K562 (cell line): Measurements from ENCODE around the gene COPS9. TPM values are rescaled to one million over a fixed set of nuclear protein-coding genes. Genes with fewer than 3 reads are reported as not detected.

Experiments
- DEAF1 ChIP-seq: fragments of 450-650 bp; formaldehyde crosslinking; IDR thresholded peaks from 2 replicates; pipeline ENCODE4 v1.4.0; 2020; ENCODE audit warnings: mild to moderate bottlenecking, moderate library complexity
- ELF1 ChIP-seq: fragments of 200-800 bp; sonication (Bioruptor generic); IDR thresholded peaks from 2 replicates; pipeline ENCODE4 v1.6.1; 2016; ENCODE audit warnings: missing genetic modification characterization, missing compliant biosample characterization
- ETS2 ChIP-seq: IDR thresholded peaks from 2 replicates; pipeline ENCODE4 v1.6.1; 2016; ENCODE audit warnings: borderline replicate concordance, missing genetic modification characterization, mild to moderate bottlenecking, moderate library complexity, missing compliant biosample characterization; ENCODE audit not compliant: poor library complexity, severe bottlenecking
- NR2C2 ChIP-seq, 2 experiments: fragments of 200-800 bp in 1 of 2; sonication (Bioruptor generic) in 1 of 2; sonication (generic) in 1 of 2; formaldehyde crosslinking in 1 of 2; IDR thresholded peaks; 2 replicates each; pipeline versions ENCODE4 v1.6.1 to v1.8.0; 2016 to 2022; ENCODE audit warnings: mild to moderate bottlenecking in 1 of 2, missing compliant biosample characterization in 1 of 2, missing genetic modification characterization in 1 of 2, missing genetic modification reagents in 1 of 2
- RAD21 ChIP-seq, 2 experiments: fragments of 250-450 bp in 1 of 2; fragments of 450-650 bp in 1 of 2; sonication (Bioruptor Pico) in 1 of 2; formaldehyde crosslinking in 1 of 2; IDR thresholded peaks in 1 of 2; conservative IDR thresholded peaks in 1 of 2; 2 replicates each; pipeline versions ENCODE4 v1.4.0 to v1.8.0; 2020 to 2022; ENCODE audit warnings: mild to moderate bottlenecking in 2 of 2, moderate library complexity in 1 of 2
- RBM39 ChIP-seq: fragments of 200-400 bp; formaldehyde crosslinking; optimal IDR thresholded peaks from 2 replicates; pipeline ENCODE3; 2018; ENCODE audit warnings: low read depth, low read length
- SAFB2 ChIP-seq: fragments of 200-400 bp; formaldehyde crosslinking; IDR thresholded peaks from 2 replicates; pipeline ENCODE4 v1.6.1; 2018; ENCODE audit warnings: borderline replicate concordance, low read length, low read depth, moderate library complexity; ENCODE audit not compliant: severe bottlenecking
- SMARCA4 ChIP-seq: fragments of 450-650 bp; IDR thresholded peaks from 2 replicates; pipeline ENCODE4 v1.6.1; 2016
- SMC3 ChIP-seq: conservative IDR thresholded peaks from 2 replicates; pipeline ENCODE4 v1.6.1; 2011; ENCODE audit warnings: low read depth, low read length, improper control_type of control experiment; ENCODE audit not compliant: insufficient read depth
- SRSF9 ChIP-seq: fragments of 200-400 bp; formaldehyde crosslinking; IDR thresholded peaks from 2 replicates; pipeline ENCODE4 v1.6.1; 2017; ENCODE audit warnings: low read depth, low read length, borderline replicate concordance
- STAG1 ChIP-seq: sonication (generic); formaldehyde crosslinking; IDR thresholded peaks from 2 replicates; pipeline ENCODE4 v1.5.0; 2020; ENCODE audit warnings: missing genetic modification reagents, borderline replicate concordance
- ZFP30 ChIP-seq: fragments of 250-450 bp; sonication (Bioruptor Pico); IDR thresholded peaks from 2 replicates; pipeline ENCODE4 v1.8.0; 2022; ENCODE audit warnings: moderate library complexity, mild to moderate bottlenecking, inconsistent platforms, borderline replicate concordance
- ZNF133 ChIP-seq: fragments of 250-450 bp; sonication (Bioruptor Pico); IDR thresholded peaks from 2 replicates; pipeline ENCODE4 v1.4.0; 2020; ENCODE audit warnings: mild to moderate bottlenecking
- ZNF23 ChIP-seq: fragments of 250-450 bp; sonication (Bioruptor Pico); IDR thresholded peaks from 2 replicates; pipeline ENCODE4 v1.4.0; 2020; ENCODE audit warnings: mild to moderate bottlenecking
- ZNF24 ChIP-seq: fragments of 450-650 bp; IDR thresholded peaks from 2 replicates; pipeline ENCODE4 v1.6.1; 2016
- ZNF668 ChIP-seq: fragments of 250-450 bp; sonication (Bioruptor Pico); IDR thresholded peaks from 2 replicates; pipeline ENCODE4 v1.8.0; 2022; ENCODE audit warnings: mild to moderate bottlenecking, inconsistent platforms
- polyA plus RNA-seq, 8 experiments: library from polyadenylated mRNA; depleted of rRNA in 4 of 8; stranded (reverse) in 5 of 8; unstranded in 3 of 8; fragments of >200 nt; fragmentation: Nextera tagmentation in 2 of 8; fragmentation: Illumina TruSeq in 1 of 8; extraction: Ambion mirVana in 2 of 8; extraction: Trizol in 1 of 8; gene quantifications; 2 replicates each; pipeline versions ENCODE4 v1.2.1 to v1.2.3, GENCODE V29; 2011 to 2014; ENCODE audit warnings: inconsistent platforms in 1 of 8, missing spikeins in 1 of 8
- total RNA-seq, 7 experiments: library from RNA; depleted of rRNA in 6 of 7; stranded (reverse); fragments of >200 nt in 6 of 7; fragmentation: Illumina TruSeq in 2 of 7; extraction: Trizol in 2 of 7; gene quantifications; 2 replicates each; pipeline versions ENCODE4 v1.2.1 to v1.2.3, GENCODE V29; 2011 to 2021; ENCODE audit warnings: low replicate concordance in 1 of 7
- TF ChIP-seq, protein P1 (sequence below), 2 experiments: fragments of 450-650 bp; formaldehyde crosslinking in 1 of 2; IDR thresholded peaks; 2 replicates each; pipeline versions ENCODE4 v1.4.0 to v1.6.1; 2014 to 2020; ENCODE audit warnings: mild to moderate bottlenecking in 2 of 2, borderline replicate concordance in 1 of 2, low read depth in 1 of 2

COPS9 gene
- total and polyA plus RNA-seq, 9 of the 15 experiments (the other 6 are each of a cell fraction or from before 2014, with no cell fraction given) = 55.0 to 281 (median 99.9) TPM

DNA sequence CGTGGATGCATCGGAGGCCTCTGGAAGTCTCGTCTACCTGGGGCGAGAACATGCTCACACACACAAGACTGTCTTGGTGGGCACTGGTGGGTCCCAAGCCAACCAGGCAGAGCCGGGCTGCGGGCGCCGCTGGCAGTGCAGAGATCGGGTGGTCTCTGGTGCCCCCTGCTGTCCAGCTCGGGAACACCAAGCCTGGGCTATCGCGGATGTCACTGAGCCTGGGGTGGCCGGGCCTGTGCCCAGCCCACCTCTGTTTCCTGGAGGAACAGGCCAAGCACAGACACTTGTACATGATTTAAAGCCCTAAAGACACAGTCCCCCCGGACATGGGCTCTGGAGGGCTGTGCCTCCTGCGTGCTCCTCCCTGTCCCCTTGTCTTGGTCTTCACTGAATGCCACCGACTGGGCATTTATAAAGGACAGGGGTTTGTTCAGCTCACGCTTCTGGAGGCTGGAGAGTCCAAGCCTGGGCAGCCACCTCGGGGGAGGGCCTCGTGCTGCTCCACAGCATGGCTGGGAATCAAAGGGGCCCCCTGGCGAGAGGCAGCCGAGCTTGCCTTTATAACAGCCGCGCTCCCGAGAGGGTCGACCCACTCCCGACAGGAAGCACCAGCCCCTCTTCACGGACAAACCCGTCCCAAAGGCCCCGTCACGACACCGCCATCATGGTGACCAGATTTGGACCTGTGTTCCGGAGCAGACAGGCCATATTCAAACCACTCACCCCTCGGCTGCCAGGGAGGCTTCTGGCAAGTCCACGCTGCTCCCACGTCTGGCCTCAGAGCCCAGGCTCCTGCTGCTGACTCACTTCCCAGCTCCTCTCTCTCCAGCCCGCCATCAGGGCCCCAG is 7.9 kb upstream of the COPS9 start (continued):
- TF ChIP-seq, protein P1, sequence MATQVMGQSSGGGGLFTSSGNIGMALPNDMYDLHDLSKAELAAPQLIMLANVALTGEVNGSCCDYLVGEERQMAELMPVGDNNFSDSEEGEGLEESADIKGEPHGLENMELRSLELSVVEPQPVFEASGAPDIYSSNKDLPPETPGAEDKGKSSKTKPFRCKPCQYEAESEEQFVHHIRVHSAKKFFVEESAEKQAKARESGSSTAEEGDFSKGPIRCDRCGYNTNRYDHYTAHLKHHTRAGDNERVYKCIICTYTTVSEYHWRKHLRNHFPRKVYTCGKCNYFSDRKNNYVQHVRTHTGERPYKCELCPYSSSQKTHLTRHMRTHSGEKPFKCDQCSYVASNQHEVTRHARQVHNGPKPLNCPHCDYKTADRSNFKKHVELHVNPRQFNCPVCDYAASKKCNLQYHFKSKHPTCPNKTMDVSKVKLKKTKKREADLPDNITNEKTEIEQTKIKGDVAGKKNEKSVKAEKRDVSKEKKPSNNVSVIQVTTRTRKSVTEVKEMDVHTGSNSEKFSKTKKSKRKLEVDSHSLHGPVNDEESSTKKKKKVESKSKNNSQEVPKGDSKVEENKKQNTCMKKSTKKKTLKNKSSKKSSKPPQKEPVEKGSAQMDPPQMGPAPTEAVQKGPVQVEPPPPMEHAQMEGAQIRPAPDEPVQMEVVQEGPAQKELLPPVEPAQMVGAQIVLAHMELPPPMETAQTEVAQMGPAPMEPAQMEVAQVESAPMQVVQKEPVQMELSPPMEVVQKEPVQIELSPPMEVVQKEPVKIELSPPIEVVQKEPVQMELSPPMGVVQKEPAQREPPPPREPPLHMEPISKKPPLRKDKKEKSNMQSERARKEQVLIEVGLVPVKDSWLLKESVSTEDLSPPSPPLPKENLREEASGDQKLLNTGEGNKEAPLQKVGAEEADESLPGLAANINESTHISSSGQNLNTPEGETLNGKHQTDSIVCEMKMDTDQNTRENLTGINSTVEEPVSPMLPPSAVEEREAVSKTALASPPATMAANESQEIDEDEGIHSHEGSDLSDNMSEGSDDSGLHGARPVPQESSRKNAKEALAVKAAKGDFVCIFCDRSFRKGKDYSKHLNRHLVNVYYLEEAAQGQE (IDR thresholded peaks at IDR 0.05; ENCODE audit: borderline replicate concordance) = peak; percentile 55; the same call in 1 of the 2 replicates
- TF ChIP-seq, protein P1 (CRISPR knock-in tag; IDR thresholded peaks at IDR 0.05; ENCODE audit: low read depth) = no peak
- TF ChIP-seq SAFB2 (no peak), ZFP30 (CRISPR knock-in tag) (no peak), STAG1 (CRISPR knock-in tag) (peak; percentile 83; the same call in 1 of the 2 replicates), DEAF1 (peak; percentile 34; the same call in 1 of the 2 replicates), RBM39 (no peak), NR2C2 (CRISPR knock-in tag; IDR thresholded peaks at IDR 0.05) (no peak), NR2C2 (tag; IDR thresholded peaks at IDR 0.05) (no peak), ZNF24 (no peak), SMARCA4 (no peak), ELF1 (tag) (no peak), SRSF9 (no peak), ZNF668 (CRISPR knock-in tag) (no peak), ZNF133 (CRISPR knock-in tag) (no peak), SMC3 (peak; percentile 72), RAD21 (CRISPR knock-in tag; conservative IDR thresholded peaks at IDR 0.05 in 1 of 2, IDR thresholded peaks at IDR 0.05 in 1 of 2) (peak; percentile 55 to 76), ETS2 (tag) (no peak), ZNF23 (CRISPR knock-in tag) (no peak)
